Left kidney (tissue), 2 donors: ENCODE data around the gene CGB2. TPM values are rescaled to one million over a fixed set of nuclear protein-coding genes. Genes with fewer than 3 reads are reported as not detected.
"Not testable (repeated sequence)": the region's sequence is repeated elsewhere in the genome, so short reads cannot be mapped to it uniquely, and the experiment has no call there.

Source experiments
- DNase-seq: peaks from one replicate; pipeline ENCODE4 v3.0.0-alpha.2; 2013
- polyA plus RNA-seq: library from polyadenylated mRNA; unstranded; fragments of 120-200 nt; gene quantifications from one replicate; pipeline ENCODE4 v1.2.1, GENCODE V29; 2013; ENCODE audit not compliant: insufficient read length

The CGB2 gene
- polyA plus RNA-seq, 1 donor: not detected

GRCh38 chr19:49010453-49010852 is 21.2 kb upstream of the CGB2 start:
- no peak for DNase-seq

DNA sequence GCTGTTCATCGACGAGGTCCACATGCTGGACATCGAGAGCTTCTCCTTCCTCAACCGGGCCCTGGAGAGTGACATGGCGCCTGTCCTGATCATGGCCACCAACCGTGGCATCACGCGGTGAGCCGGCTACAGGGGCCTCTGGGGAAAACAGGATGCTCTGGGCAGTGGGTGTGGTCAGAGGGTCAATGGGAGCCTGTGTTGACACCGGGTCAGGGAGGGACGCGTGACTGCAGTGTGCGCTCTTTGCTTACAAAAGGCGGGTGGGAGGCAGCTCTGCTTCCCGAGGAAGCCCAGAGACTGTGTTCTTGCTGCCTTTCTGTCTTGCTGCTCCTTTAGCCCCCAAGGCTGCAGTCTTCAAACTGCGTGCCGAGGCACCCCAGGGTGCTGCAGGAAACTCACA is 20.5 kb upstream of the CGB2 start:
- no peak for DNase-seq

DNA sequence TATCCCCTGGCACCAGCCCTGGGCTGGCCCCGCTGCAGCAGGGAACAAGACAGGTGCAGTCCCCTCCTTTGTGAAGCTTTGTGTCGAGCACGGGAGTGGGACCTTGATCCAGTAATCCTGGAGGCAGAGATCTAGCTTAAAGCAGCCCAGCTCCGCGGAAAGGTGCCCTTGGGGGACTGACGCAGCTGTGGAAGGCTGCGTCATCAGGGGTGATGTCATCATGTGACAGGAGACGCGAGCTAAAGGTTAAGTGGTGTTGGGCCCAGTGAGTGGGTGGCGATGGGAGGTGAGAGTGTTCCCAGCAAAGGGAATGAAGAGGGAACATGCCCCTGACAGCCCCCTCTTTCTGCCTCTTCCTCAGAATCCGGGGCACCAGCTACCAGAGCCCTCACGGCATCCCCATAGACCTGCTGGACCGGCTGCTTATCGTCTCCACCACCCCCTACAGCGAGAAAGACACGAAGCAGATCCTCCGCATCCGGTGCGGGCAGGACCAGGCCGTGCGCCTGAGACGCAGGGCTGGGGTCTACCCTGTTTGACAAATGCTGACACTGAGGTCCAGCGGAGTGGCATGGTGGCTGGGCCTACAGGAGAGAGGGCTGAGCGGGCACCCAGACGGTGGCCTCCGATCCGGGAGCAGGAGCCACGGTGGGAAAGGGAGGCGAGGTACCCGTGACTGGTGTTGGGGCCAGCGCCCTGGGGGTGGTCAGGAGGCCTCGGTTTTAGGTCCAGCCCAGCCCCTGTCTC is 17.4 kb upstream of the CGB2 start:
- DNase-seq: no peak

DNA sequence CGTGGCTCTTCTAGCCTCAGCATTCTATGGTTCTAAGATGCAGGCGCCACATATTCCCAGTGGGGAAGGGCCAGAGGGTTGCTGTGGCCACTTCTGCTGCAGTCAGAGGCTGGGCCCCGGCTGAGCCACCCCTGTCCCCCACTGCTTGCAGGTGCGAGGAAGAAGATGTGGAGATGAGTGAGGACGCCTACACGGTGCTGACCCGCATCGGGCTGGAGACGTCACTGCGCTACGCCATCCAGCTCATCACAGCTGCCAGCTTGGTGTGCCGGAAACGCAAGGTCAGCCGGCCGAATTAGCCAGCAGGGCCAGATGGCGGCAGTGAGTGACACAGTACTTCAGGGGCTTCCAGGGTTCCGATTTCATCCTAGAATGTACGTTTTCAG is 16.8 kb upstream of the CGB2 start:
- DNase-seq: no peak

DNA sequence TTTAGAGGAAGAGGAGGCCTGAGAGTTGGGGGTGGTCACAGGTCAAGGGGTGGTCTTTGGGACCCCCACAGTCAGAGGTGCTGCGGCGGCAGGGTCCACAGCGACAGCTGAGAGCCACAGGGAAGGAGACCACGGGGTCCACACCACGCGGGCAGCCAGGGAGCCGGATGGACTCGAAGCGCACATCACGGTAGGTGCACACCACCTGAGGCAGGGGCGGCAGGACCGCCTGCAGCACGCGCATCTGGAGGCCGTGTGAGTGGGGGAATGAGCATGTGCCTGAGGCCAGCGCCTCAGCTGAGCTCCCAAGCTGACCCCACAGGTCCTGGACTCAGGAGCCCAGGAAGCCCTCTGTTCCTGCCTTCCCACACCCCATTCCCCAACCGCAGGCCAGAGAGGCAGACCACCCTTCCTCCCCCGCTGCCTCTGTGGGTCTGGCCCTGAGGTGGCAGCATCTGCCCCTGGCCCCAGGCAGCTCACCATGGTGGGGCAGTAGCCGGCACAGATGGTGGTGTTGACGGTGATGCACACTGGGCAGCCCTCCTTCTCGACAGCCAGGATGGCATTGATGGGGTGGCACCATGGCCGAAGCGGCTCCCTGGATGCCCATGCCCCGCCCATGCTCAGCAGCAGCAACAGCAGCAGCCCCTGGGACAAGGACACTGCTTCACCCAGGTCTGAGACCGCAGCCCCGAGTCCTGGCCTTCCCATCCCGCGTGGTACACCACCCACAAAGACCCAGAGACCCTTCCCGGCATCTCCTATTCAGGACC is 15.4 kb upstream of the CGB2 start:
- DNase-seq: no peak

DNA sequence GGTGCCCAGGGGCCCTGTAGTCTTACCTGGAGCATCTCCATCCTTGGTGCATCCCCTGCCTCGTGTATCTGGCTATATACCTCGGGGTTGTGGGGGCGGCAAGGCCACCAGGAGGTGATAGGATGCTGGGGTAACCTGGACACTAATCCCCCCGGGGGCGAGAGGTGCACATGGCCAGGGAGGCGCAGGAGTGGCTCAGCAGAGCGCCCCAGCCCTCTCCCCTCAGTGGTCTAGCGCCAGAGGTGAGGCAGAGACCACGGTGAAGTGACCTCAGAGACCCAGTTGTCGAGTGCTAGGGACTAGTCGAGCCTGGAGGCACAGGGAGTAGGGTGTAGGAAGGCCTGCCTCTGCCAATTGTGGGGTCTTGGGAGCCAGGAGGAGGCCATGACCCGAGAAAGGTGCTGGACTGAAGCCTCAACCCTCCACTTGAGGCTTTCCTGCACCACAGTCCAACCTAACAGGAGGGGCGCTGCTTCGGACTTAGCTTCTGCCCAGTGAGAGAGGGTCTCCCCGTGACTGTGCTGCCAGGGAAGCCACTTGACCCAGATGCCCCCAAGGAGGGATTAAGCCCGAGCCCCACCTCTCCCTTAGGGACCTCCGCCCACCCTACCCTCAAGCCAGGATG is 14.5 kb upstream of the CGB2 start, which contains the start of gene LHB:
Gene LHB (minus strand): TSS at position 51 of the 625 bp plus-strand sequence. CDS start 10 bp downstream, at position 41.
- DNase-seq: no peak

GRCh38 chr19:49017666-49018351 is 13.9 kb upstream of the CGB2 start:
- DNase-seq: no peak

- DNase-seq: not testable (repeated sequence)
Observed at GRCh38 chr19:49018388-49019241, 13.1 kb upstream of the CGB2 start.

- DNase-seq: no peak
Observed at GRCh38 chr19:49019242-49019932, 12.3 kb upstream of the CGB2 start.

GRCh38 chr19:49020342-49020741 is 11.3 kb upstream of the CGB2 start:
- no peak for DNase-seq

DNA sequence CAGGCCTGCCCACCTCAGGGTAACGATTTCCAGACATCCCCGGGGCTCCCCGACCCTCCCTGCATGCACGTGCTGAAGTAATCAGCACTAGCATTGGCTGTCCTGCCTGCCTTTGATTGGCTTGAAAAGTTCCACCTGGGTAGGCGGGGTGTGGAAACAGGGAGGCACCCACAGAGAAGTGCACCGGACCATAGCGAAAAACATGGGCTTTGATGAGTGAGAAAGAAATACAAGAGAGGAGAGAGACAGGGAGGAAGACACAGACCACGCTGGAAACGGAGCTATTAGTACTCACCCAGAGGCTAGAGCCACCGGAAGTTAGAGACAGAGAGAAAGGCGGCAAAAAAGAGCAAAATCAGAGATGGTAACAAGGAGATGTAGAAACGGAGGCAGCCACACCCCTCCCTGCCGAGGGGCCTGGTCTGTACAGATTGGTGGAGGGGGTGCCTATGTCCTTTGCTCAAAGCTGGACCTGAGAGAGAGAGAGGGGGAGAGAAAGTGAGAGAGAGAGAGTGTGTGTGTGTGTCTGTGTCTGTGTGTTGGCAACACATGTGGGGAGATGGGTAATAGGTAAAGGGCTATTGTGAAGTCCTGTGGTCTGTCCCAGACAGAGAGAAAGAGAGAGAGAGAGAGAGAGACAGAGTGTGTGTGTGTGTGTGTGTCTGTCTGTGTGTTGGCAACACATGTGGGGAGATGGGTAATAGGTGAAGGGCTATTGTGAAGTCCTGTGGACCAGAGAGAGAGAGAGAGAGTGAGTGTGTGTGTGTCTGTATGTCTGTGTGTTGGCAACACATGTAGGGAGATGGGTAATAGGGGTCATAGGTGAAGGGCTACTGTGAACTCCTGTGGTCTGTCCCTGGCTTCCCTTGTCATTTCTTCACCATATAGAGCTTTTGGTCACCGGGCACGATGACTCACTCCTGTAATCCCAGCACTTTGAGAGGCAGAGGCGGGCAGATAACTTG is 10.5 kb upstream of the CGB2 start:
- no peak for DNase-seq

DNA sequence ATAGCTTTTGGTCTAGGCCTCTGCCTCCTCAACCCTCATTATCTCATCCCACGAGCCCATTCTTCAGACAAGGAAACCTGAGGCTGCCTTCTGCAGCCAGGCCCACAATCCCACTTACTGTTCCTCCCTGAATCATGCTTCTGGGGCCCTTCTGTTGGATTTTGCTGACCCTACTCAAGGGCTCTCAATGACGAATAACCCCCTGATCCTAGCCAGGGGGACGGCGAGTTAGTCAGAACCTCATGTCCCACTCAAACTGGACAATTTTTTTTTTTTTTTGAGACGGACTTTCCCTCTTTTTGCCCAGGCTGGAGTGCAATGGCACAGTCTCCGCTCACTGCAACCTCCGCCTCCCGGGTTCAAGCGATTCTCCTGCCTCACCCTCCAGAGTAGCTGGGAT is 9.6 kb upstream of the CGB2 start:
- no peak for DNase-seq

DNA sequence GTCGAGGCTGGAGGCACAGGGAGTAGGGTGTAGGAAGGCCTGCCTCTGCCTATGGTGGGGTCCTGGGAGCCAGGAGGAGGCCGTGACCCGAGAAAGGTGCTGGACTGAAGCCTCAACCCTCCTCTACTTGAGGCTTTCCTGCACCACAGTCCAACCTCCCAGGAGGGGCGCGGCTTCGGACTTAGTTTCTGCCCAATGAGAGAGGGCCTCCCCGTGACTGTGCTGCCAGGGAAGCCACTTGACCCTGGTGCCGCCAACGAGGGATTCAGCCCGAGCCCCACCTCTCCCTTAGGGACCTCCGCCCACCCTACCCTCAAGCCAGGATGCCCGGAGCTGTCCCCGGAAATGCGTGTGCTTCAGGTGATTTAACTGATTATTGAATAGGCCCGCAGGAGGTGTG is 7.5 kb upstream of the CGB2 start, which contains the start of gene CGB3:
Gene CGB3 (minus strand): TSS at position 101 of the 400 bp plus-strand sequence. CDS start 362 bp downstream, outside the sequence.
- not testable (repeated sequence) for DNase-seq

DNA sequence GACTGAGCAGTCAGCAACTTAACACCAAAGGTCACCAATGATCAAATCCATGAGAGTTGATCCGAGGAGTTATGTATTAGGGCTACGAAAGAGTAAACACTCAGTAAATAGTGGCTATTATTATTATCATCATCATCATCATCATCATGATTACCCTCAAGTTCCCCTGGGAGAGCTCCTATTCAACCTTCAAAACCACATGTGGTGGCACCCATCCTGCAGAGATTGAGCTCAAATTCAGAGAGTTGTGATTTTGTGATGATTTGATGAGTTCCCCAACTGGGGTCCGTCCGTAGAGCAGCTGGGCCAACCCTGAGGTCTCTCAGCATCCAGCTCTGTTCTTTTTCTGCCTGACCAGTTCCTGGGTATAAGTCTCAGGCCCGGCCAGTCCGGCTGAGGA is 6.6 kb upstream of the CGB2 start:
- not testable (repeated sequence) for DNase-seq

DNA sequence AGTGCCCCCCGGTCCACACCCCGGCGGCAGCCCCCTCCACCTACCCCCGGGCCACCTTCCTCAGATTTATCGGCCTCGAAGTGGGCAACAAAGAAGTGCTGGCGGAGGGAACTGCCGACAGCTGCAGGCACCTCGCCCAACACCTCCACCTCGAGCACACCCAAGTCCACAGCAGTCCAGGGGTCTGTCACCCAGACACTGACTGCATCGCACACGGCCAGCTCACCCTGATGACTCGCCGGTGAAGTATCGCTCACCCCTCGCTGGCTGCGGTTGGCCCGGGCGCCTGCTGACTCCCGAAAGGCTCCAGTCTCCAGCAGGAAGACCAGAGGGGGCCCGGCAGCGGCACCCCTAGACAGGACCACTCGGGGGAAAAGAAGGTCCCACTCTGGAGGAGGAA is 6.1 kb upstream of the CGB2 start:
- DNase-seq: not testable (repeated sequence)

- DNase-seq: not testable (repeated sequence)
Observed at GRCh38 chr19:49028686-49029085, 3.0 kb upstream of the CGB2 start.

GRCh38 chr19:49029749-49030148 is 1.9 kb upstream of the CGB2 start:
- not testable (repeated sequence) for DNase-seq

DNA sequence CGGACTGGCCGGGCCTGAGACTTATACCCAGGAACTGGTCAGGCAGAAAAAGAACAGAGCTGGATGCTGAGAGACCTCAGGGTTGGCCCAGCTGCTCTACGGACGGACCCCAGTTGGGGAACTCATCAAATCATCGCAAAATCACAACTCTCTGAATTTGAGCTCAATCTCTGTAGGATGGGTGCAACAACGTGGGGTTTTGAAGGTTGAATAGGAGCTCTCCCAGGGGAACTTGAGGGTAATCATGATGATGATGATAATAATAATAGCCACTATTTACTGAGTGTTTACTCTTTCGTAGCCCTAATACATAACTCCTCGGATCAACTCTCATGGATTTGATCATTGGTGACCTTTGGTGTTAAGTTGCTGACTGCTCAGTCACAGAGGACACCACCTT is 1.4 kb upstream of the CGB2 start:
- DNase-seq: not testable (repeated sequence)

GRCh38 chr19:49036815-49037214 is 5.1 kb downstream of the CGB2 start, which contains the start of gene CGB1:
Gene CGB1, minus strand, starts transcription at chr19:49036895. Its CDS starts 184 bp downstream, at chr19:49036711.
- DNase-seq: not testable (repeated sequence)
